Measurements from ENCODE around the gene ZDHHC7.

ZDHHC7 gene

GRCh38 chr16:84940670-84941551 is 70.4 kb downstream of the ZDHHC7 start:
- TF ChIP-seq CTCF (IDR thresholded peaks at IDR 0.05): no peak

GRCh38 chr16:84937196-84938005 is 73.9 kb downstream of the ZDHHC7 start:
- TF ChIP-seq CTCF (IDR thresholded peaks at IDR 0.05): no peak

- no peak for TF ChIP-seq CTCF (IDR thresholded peaks at IDR 0.05)
Measured at GRCh38 chr16:84933774-84934631, 77.3 kb downstream of the ZDHHC7 start.

GRCh38 chr16:84932681-84933080 is 78.7 kb downstream of the ZDHHC7 start:
- no peak for TF ChIP-seq CTCF (IDR thresholded peaks at IDR 0.05)

- no peak for TF ChIP-seq CTCF (IDR thresholded peaks at IDR 0.05)
Measured at GRCh38 chr16:84931506-84931905, 79.8 kb downstream of the ZDHHC7 start.

- no peak for TF ChIP-seq CTCF (IDR thresholded peaks at IDR 0.05)
Measured at GRCh38 chr16:84931107-84931494, 80.2 kb downstream of the ZDHHC7 start.
